ENCODE data around the gene RHOA.
"Not testable (repeated sequence)": the region's sequence is repeated elsewhere in the genome, so short reads cannot be mapped to it uniquely, and the experiment has no call there.

Gene RHOA

DNA sequence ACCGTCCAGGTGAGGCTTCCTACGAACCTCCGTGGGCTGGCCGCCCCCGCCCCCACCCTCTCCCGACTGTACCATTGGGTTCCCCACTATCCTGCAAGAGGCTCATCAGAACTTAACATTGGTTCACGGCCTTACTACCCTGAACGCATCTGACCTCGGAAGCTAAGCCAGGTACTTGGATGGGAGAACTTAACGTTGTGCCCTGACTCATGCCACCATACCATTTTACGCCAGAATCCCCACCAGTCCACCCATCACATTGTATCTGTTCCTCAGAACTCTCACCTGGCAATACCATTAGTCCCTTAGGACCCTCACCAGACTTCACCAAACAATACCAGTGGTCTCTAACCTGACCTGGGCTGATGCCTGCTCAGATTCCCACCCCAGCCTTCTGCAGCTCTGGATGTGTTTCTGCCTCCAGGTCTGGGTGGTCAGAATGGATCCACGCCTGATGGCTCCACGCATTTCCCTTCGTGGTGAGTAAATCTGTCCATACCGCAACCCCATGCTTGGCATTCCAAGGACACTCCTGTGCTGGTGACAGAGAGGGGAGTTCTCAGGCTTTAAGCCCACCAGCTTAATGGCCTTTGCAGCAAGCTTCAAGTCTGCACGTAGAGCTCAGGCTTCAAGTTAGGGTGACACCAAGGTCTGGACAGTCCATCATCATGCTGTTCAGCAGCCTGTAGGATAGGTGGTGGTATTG, 1.0 kb upstream of the RHOA start:
- DNase-seq (ENCODE audit: extremely low read depth in 1 of 2, low read depth in 1 of 2) = no peak

DNA sequence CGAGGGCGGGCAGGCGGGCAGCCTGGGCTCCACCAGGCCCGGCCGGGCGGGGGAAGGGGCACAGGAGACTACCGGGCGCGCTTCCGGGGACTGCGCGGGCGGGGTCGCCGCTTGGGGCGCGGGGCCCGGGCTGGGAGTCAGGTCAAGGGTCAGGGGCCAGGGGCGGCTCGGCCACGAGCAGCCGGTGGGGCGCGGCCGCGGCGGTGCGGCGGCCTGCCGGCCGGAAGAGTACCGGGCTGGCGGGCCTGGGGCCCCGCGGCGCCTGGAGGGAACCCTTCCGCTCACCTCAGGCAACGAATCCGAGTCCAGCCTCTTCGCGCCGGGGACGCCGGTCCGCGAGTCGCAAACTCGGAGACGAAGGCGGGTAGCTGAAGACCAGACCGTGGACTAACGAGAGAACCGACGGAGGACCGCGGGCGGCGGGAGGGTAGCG, 225 bp downstream of the RHOA start:
- peak in 1 of 2 donors; percentile 29 for DNase-seq (ENCODE audit: extremely low read depth in 1 of 2, low read depth in 1 of 2)

DNA sequence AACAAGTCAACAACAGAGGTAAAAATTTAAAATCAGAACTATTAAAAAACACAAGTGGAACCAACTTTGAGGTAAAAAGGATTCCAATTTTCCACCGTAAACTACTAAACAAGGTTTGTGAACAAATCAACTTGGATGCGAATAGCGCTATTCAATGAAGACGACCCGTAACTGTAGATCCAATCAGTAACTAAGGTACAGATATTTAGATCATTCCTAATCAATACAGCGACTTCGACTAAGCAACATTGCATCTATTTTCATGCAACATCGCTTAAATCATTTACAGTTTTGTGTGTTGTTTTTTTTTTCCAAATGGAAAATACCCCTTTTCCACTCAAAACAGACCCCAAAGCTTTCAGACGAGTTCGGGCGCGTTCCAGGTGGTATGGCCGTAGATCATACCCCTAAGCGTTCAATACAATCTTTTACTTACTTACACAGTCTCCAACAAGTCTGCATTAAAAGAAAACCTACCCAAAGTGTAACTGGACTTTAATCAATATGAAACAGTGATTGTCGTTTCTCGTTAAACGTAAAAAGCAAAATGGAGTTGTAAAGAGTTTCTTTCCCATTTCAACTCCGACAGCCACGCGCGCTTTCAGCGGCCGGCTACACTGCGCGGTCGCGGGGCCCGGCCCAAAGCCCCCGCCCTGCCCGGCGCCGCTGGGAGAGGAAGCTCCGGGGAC, 786 bp downstream of the RHOA start:
- no peak for DNase-seq (ENCODE audit: extremely low read depth in 1 of 2, low read depth in 1 of 2)

DNA sequence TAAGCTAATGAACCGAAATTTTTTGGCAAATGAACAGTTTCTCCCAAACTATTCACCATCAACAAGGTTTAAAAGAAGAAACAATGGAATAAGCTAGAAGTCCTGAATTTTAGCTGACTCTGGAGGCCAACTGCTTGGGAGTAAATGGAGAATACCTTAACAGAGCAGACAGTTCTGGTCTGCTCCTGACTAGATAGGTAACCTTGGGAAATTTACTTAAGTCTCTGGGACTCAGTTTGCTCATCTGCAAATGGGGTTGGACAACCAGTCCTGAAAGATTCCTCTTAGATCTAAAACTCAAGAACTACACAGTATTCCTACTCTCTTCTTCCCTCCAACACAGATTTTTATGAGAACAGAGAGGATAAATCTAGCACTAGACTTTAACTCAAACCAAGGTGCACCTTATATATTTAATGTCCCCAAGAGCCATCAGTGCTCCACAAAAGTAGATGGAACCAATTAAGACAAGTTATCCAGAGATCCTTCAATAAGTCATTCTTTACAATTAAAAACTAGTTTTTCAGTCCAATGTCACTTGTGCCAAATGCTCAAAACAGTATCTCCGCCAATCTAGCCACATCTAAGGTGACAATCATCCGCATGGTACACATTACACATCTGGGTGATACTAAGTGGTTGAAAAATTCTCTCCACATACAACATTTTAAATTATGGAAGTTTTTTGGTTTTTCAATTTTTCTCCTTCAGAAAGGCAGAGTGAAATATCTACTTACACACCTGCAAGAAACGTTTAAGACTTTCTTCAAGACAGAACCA, 1.5 kb downstream of the RHOA start:
- DNase-seq (ENCODE audit: extremely low read depth in 1 of 2, low read depth in 1 of 2) = no peak

DNA sequence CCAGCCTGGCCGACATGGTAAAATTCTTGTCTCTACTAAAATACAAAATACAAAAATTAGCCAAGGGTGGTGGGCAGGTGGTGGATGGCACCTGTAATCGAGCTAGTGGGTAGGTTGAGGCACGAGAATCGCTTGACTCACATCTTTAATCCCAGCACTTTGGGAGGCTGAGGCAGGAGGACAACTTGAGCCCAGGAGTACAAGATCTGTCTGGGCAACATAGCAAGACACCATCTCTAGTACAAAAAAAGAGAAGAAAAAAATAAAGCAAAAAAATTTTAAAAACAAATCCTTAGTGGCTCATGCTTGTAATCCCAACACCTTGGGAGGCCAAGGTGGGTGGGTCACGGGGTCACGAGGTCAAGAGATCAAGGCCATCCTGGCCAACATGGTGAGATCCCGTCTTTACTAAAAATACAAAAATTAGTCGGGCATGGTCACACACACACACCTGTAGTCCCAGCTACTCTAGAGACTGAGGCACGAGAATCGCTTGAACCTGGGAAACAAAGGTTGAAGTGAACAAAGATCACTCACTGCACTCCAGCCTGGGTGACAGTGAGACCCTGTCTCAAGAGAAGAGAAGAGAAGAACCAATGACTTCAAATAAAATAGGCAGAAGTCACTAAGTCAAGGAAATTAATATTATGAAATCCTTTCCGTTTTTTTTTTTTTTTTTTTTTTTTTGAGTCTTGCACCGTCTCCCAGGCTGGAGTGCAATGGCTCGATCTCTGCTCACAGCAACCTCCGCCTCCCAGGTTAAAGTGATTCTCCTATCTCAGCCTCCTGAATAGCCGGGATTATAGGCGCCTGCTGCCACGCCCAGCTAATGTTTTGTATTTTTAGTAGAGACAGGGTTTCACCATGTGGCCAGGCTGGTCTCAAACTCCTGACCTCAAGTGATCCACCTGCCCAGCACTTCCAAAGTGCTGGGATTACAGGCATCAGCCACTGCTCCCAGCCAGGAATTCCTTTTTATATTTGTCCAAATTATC, 4.9 kb downstream of the RHOA start:
- DNase-seq (ENCODE audit: extremely low read depth in 1 of 2, low read depth in 1 of 2) = no peak

DNA sequence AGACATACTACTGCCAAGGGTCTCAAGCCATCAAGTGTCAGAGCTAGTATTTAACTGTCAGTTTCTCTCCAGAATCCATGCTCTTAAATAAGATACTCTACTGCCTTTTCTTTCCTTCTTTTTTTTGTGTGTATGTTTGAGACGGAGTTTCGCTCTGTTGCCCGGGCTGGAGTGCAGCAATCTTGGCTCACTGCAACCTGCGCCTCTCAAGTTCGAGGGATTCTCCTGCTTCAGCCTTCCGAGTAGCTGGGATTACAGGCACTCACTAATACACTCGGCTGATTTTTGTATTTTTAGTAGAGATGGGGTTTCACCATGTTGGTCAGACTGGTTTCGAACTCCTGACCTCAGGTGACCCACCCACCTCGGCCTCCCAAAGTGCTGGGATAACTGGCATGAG, 6.2 kb downstream of the RHOA start:
- DNase-seq (ENCODE audit: extremely low read depth in 1 of 2, low read depth in 1 of 2) = not testable (repeated sequence)

DNA sequence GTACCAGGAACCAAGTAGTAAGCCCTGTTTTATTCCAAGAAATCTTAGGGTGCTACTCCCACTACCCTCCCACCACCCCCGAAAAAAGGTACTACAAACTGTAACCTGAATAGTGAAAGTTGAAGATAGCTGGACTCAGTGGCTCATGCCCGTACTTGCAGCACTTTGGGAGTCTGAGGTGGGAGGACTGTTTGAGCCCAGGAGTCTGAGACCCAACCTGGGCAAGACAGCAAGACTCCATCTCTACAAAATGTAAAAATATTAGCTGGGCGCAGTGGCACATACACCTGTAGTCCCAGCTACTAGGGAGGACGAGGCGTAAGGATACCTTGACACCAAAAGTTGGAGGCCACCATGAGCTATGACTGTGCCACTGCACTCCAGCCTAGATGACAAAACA, 7.9 kb downstream of the RHOA start:
- DNase-seq (ENCODE audit: extremely low read depth in 1 of 2, low read depth in 1 of 2) = no peak

DNA sequence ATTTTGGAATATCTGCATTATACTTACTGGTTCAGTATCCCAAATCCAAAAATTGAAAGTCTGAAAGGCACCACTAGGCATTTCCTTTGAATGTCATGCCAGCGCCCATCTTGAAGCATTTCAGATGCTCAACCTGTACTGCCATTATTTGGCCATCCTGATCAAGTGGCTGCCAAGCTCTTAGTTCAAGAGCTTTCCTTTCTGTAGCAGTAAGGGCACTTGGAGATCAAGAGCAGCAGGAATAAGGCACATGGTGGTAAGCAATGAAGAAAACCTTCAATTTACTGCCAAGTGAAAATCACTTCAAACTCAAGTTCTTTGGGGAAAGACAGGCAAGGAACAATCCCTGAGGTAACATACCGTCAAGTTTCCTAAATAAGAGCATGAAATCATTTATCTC, 10.0 kb downstream of the RHOA start:
- no peak for DNase-seq (ENCODE audit: extremely low read depth in 1 of 2, low read depth in 1 of 2)

DNA sequence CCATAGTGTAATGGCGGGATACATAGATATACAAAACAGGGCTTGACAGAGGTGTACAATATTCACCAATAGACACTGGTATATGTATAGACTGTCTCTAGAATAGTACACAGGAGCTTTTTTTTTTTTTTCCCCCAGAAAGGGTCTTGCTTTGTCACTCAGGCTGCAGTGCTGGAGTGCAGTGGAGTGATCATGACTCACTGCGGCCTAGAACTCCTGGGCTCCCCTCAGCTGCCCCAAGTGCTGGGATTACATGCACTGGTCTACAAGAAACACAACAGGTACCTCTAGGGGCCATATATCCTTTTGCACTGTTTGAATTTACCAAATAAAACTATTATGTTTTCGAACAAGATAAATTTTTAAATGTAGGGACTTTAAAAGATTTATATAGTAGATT, 12.3 kb downstream of the RHOA start:
- no peak for DNase-seq (ENCODE audit: extremely low read depth in 1 of 2, low read depth in 1 of 2)

DNA sequence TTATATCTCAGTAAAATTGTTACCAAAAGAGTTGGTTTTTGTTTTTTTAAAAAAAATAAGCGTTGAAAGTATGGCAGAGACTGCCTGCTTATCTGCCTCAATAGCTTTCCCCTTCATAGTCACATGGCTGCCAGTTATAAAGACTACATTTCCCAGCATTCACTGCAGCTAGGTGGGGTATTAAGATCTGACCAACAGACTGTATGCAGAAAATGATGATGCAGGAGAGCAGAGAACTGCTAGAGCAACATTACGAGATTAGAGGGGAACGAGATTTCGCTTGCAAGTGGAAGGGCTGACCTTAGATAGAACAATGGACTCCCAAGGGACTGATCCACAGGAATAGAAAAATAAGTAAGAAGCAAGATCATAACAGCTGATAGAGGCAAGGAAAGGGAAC, 14.3 kb downstream of the RHOA start:
- no peak for DNase-seq (ENCODE audit: extremely low read depth in 1 of 2, low read depth in 1 of 2)

DNA sequence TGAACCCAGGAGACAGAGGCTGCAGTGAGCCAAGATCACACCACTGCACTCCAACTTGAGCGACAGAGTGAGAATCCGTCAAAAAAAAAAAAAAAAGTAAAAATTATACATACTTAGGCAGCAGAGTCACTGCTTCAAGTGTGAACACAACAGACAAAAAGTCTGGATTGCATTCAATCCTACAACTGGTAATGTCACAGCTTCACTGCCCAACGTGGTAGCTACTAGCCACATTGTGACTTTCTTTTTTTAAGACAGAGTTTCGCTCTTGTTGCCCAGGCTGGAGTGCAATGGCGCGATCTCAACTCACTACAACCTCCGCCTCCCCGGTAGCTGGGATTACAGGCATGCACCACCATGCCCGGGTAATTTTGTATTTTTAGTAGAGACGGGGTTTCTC, 20.5 kb downstream of the RHOA start:
- not testable (repeated sequence) for DNase-seq (ENCODE audit: extremely low read depth in 1 of 2, low read depth in 1 of 2)

DNA sequence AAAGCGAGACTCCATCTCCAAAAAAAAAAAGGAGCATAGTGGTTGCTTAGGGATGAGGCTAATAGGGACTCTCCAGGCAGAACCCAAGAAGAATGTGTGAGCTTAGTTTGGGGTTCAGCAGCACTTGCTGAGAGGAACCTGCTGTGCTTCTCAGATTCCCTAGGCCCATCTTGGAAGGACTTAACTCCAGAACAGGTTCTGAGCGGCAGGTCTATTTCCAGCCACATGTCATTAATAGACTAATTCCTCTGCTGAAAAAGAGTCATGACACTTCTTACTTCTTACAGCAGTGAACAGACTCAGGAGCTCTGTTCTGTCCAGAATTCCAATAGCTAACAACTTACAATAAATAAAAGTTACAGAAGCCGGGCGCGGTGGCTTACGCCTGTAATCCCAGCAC, 22.5 kb downstream of the RHOA start:
- DNase-seq (ENCODE audit: extremely low read depth in 1 of 2, low read depth in 1 of 2) = no peak

DNA sequence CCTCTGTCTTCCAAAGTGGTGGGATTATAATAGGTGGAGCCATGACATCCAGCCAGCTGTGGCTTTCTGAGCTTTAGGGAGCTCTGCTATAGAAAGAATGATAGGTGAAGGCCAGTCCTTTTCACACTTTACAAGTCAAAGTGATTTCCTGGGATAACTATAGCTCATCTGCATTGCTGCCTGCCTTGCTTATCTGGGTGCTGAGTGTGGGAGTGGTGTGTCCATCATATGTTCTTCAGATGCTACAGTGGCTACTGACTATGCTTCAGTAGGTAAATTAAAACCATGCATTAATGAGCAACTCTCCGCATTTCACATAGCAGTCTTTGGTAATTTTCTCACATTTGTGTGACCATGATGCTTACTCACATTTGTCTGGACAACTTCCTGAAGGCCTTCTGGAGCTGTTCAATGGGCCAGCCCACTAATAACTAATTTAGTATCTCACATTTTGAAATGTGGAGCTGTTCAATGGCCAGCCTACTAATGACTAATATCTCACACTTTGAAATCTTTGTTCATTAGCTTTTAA, 23.4 kb downstream of the RHOA start:
- no peak for DNase-seq (ENCODE audit: extremely low read depth in 1 of 2, low read depth in 1 of 2)

DNA sequence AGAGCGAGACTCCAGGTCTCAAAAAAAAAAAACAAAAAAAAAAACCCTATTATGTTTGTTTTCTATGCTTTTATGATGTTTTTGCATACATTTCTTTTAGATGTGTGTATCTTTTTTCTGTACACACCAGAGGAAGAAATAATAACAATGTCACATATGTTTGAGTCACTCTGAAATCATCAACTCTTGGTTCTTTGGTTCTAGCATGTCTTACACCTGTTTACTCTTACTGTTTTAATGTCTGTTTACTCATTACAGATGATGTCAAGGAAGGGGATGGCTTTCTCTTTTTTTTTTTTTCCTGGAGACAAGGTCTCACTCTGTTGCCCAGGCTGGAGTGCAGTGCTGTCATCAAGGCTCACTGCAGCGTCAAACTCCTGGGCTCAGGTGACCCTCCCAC, 24.1 kb downstream of the RHOA start:
- no peak for DNase-seq (ENCODE audit: extremely low read depth in 1 of 2, low read depth in 1 of 2)

DNA sequence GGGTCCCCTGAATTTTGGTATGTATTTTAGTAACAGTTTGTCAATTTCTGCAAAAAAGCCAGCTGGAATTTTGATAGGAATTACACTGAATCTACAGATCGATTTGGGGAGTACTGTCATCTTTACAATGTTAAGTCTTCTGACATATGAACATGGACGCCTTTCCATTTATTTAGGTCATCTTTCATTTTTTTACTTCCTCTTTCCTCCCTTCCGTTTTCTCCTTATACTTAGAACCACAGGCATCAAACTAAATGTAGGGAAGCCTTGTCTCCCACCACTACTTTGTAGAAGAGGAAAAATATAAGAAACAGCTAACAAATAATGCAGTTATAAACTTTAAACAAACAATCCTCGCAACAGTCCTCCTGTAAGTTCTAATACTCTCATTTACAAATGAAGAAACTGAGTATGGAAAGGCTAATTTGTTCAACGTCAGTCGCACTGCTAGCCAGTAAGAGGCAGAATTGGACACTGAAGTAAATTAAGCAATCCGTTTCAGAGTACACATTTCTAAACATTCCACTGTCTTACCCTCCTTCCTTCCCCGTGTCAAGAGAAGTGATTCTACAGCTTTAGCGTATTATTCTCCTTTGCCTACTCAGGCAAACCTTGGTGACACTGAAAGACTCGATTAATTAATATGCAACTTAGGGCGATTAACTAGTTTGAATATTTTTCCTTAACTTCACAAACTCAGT, 25.6 kb downstream of the RHOA start:
- DNase-seq (ENCODE audit: extremely low read depth in 1 of 2, low read depth in 1 of 2) = no peak

DNA sequence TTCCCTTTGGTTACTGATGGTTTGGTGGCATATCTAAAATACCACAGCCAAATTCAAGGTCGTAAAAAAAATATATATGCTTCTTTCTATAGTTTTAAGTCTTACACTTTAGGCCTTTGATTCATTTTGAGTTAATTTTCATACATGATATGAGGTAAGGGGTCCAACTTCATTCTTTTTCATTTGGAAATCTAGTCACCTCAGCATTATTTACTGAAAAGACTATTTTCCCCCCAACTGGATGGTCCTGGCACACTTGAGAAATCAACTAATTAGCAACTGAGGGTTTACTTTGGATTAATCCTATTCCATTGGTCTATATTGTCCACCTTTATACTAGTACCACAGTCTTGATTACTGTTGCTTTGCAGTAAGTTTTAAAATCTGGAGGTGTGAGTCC, 26.2 kb downstream of the RHOA start:
- DNase-seq (ENCODE audit: extremely low read depth in 1 of 2, low read depth in 1 of 2) = no peak

DNA sequence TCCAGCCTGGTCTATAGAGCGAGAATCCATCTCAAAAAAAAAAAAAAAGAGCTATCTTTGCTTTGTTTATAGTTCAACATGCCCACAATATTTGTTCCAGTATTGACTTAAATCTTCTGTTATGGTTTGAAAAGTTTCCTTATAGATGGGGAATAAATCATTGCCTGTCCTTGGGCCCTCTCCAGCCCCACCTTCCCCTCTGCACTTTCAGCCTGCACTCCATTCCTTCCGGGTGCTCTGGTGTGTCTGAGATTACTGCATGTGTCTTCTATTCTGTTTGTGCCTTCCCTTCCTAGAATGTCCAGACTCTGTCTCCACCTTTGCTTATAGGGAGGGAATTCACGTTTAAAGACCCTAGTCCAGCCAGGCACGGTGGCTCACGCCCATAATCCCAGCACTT, 28.4 kb downstream of the RHOA start:
- no peak for DNase-seq (ENCODE audit: extremely low read depth in 1 of 2, low read depth in 1 of 2)

DNA sequence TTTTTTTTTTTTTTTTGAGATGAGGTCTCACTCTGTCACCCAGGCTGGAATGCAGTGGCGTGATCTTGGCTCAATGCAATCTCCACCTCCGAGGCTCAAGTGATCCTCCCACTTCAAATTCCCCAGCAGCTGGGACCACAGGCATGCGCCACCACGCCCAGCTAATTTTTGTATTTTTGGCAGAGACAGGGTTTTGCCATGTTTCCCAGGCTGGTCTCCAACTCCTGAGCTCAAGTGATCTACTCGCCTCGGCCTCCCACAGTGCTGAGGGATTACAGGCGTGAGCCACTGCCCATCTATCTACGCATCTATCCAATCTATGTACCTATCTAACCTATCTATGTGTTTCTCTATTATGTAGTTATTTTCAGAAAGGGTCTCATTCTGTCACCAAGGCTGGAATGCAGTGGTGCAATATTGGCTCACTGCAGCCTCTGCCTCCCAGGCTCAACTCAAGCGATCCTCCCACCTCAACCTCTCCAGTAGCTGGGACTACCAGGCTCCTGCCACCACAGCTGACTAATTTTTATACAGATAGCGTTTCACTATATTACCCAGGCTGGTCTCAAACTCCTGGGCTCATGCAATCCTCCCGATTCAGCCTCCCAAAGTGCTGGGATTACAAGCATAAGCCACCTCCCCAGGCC, 33.4 kb downstream of the RHOA start:
- no peak for DNase-seq (ENCODE audit: extremely low read depth in 1 of 2, low read depth in 1 of 2)

DNA sequence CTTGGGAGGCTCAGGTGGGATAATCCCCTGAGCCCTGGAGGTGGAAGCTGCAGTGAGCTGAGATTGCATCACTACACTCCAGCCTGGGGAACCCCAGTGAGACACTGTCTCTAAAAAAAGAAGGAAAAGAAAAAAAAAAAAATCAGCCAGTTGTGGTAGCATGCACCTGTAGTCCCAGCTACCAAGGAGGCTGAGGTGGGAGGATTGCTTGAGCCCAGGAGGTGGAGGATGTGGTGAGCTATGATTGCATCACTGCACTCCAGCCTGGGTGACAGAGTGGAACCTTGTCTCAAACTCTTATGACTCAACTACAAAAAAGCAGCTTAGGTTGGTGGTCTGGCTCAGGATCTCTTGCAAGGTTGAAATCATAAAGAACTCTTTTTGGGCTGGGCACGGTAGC, 34.3 kb downstream of the RHOA start:
- DNase-seq (ENCODE audit: extremely low read depth in 1 of 2, low read depth in 1 of 2) = peak; percentile 37 to 73
